GM23338 (cell line): Measurements from ENCODE around the gene TMEM256. TPM values are rescaled to one million over a fixed set of nuclear protein-coding genes. Genes with fewer than 3 reads are reported as not detected.

ENCODE experiments used
- ATAC-seq: fragments of 200-7000 bp; cut with Tn5 transposase; 3 replicates; pipeline ENCODE4 v1.9.1; 2020
- DNase-seq: peaks from one replicate; pipeline ENCODE4 v3.0.0-alpha.2; 2015; ENCODE audit warnings: low spot score
- H2AFZ ChIP-seq: fragments of 200-600 bp; sonication (generic); 2 replicates; pipeline ENCODE4 v1.8.0; 2016; ENCODE audit warnings: antibody characterized with exemption, mild to moderate bottlenecking, moderate library complexity
- H3F3A ChIP-seq: fragments of 200-600 bp; sonication (generic); replicated peaks from 2 replicates; pipeline ENCODE4 v1.8.0; 2017; ENCODE audit warnings: antibody characterized with exemption, mixed run types, low read depth
- H3K27ac ChIP-seq: fragments of 200-600 bp; sonication (generic); 2 replicates; pipeline ENCODE4 v1.6.1; 2016; ENCODE audit warnings: low read depth
- H3K27me3 ChIP-seq: fragments of 200-600 bp; sonication (generic); 2 replicates; pipeline ENCODE4 v1.8.0; 2016; ENCODE audit warnings: mild to moderate bottlenecking, mixed run types, moderate library complexity; ENCODE audit not compliant: insufficient read depth
- H3K36me3 ChIP-seq: fragments of 200-600 bp; sonication (generic); 2 replicates; pipeline ENCODE4 v1.8.0; 2016; ENCODE audit warnings: mild to moderate bottlenecking; ENCODE audit not compliant: insufficient read depth
- H3K4me1 ChIP-seq: fragments of 200-600 bp; sonication (generic); 2 replicates; pipeline ENCODE4 v1.8.0; 2016; ENCODE audit warnings: mild to moderate bottlenecking, moderate library complexity; ENCODE audit not compliant: insufficient read depth
- H3K4me2 ChIP-seq: fragments of 200-600 bp; sonication (generic); 2 replicates; pipeline ENCODE4 v1.7.1; 2017; ENCODE audit warnings: mixed run types
- H3K4me3 ChIP-seq: fragments of 200-600 bp; sonication (generic); 2 replicates; pipeline ENCODE4 v1.6.1; 2016; ENCODE audit warnings: mixed run types
- H3K79me2 ChIP-seq: fragments of 200-600 bp; sonication (generic); replicated peaks from 2 replicates; pipeline ENCODE4 v1.8.0; 2017; ENCODE audit warnings: mild to moderate bottlenecking; ENCODE audit not compliant: insufficient read depth
- H3K9me2 ChIP-seq: fragments of 200-600 bp; sonication (generic); 2 replicates; pipeline ENCODE4 v1.8.0; 2017; ENCODE audit not compliant: insufficient read depth
- H4K20me1 ChIP-seq: fragments of 200-600 bp; sonication (generic); replicated peaks from 2 replicates; pipeline ENCODE4 v1.8.0; 2017; ENCODE audit warnings: mild to moderate bottlenecking; ENCODE audit not compliant: insufficient read depth
- H3K27ac Mint-ChIP-seq: 2 replicates; pipeline ENCODE4 v1.8.0; 2020; ENCODE audit warnings: inconsistent platforms, mild to moderate bottlenecking, moderate library complexity, mixed read lengths
- H3K27me3 Mint-ChIP-seq: 3 replicates; pipeline ENCODE4 v1.8.0; 2022; ENCODE audit warnings: low read depth, mild to moderate bottlenecking, moderate library complexity, mixed read lengths, inconsistent platforms; ENCODE audit not compliant: insufficient read depth, poor library complexity
- H3K36me3 Mint-ChIP-seq: 3 replicates; pipeline ENCODE4 v1.8.0; 2021; ENCODE audit warnings: low read depth, mild to moderate bottlenecking, inconsistent platforms, moderate library complexity, mixed read lengths
- H3K4me1 Mint-ChIP-seq: 3 replicates; pipeline ENCODE4 v1.8.0; 2020; ENCODE audit warnings: mild to moderate bottlenecking, inconsistent platforms, mixed read lengths
- H3K4me3 Mint-ChIP-seq: 3 replicates; pipeline ENCODE4 v1.8.0; 2021; ENCODE audit warnings: moderate library complexity, mild to moderate bottlenecking, inconsistent platforms, mixed read lengths
- H3K9me3 Mint-ChIP-seq: 3 replicates; pipeline ENCODE4 v1.8.0; 2020; ENCODE audit warnings: moderate library complexity, mild to moderate bottlenecking, inconsistent platforms, mixed read lengths
- CREB1 ChIP-seq: fragments of 250-450 bp; sonication (Bioruptor Pico); IDR thresholded peaks from 2 replicates; pipeline ENCODE4 v1.5.0; 2020; ENCODE audit warnings: low read depth, mild to moderate bottlenecking, moderate library complexity
- JUNB ChIP-seq: IDR thresholded peaks from one replicate; pipeline ENCODE4 v1.6.1; 2016; ENCODE audit warnings: antibody characterized with exemption; ENCODE audit not compliant: unreplicated experiment
- NANOG ChIP-seq: IDR thresholded peaks from 2 replicates; pipeline ENCODE4 v1.6.1; 2016; ENCODE audit warnings: antibody characterized with exemption, borderline replicate concordance
- ZNF114 ChIP-seq: fragments of 250-450 bp; sonication (Bioruptor Pico); IDR thresholded peaks from 2 replicates; pipeline ENCODE4 v1.5.0; 2020; ENCODE audit warnings: mild to moderate bottlenecking, moderate library complexity
- ZNF462 ChIP-seq: fragments of 250-450 bp; sonication (Bioruptor Pico); IDR thresholded peaks from 2 replicates; pipeline ENCODE4 v1.5.0; 2020; ENCODE audit warnings: mild to moderate bottlenecking, moderate library complexity
- polyA plus RNA-seq: library from polyadenylated mRNA; unstranded; fragments of >200 nt; fragmentation: Nextera tagmentation; extraction: Ambion mirVana; gene quantifications from 2 replicates; pipeline ENCODE4 v1.2.1, GENCODE V29; 2016
- total RNA-seq: library from RNA; depleted of rRNA; stranded (reverse); fragments of >200 nt; shearing (Covaris generic); gene quantifications from 2 replicates; pipeline ENCODE4 v1.2.3, GENCODE V29; 2014
- TF ChIP-seq, protein P1 (sequence below), 2 experiments: fragments of 200-600 bp in 1 of 2; sonication (generic) in 1 of 2; conservative IDR thresholded peaks; 2 replicates each; pipeline versions ENCODE4 v1.5.1 to v1.6.1; 2016 to 2017; ENCODE audit warnings: antibody characterized with exemption in 2 of 2, low read depth in 2 of 2, mild to moderate bottlenecking in 2 of 2, moderate library complexity in 1 of 2

TMEM256 gene
- total and polyA plus RNA-seq, 2 experiments from 2014 or later = 127 to 197 TPM

- H2AFZ ChIP-seq = peak overlapping the region; percentile 72
Measured at GRCh38 chr17:7435676-7436555, 32.0 kb upstream of the TMEM256 start.

DNA sequence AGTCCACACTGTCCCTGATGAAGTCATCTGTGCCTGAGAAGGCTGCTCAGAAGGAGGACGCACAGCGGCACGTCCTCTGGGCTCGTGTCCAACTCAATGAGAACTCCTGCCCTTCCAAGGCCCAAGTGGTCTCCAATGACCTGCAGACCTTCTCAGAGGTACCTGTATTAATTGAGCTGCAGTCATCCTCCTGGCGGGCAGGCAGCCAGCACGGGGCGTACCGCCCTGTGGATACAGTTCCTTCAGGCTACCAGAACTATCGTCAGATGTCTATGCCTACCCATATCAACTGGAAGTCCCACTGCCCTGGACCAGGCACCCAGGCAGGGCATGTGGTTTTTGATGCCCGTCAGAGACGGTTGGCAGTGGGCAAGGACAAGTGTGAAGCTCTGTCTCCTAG, 28.4 kb upstream of the TMEM256 start:
- TF ChIP-seq, protein P1, sequence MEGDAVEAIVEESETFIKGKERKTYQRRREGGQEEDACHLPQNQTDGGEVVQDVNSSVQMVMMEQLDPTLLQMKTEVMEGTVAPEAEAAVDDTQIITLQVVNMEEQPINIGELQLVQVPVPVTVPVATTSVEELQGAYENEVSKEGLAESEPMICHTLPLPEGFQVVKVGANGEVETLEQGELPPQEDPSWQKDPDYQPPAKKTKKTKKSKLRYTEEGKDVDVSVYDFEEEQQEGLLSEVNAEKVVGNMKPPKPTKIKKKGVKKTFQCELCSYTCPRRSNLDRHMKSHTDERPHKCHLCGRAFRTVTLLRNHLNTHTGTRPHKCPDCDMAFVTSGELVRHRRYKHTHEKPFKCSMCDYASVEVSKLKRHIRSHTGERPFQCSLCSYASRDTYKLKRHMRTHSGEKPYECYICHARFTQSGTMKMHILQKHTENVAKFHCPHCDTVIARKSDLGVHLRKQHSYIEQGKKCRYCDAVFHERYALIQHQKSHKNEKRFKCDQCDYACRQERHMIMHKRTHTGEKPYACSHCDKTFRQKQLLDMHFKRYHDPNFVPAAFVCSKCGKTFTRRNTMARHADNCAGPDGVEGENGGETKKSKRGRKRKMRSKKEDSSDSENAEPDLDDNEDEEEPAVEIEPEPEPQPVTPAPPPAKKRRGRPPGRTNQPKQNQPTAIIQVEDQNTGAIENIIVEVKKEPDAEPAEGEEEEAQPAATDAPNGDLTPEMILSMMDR (conservative IDR thresholded peaks at IDR 0.05; ENCODE audit: low read depth in 2 of 2) = no peak
- TF ChIP-seq JUNB = no peak
- no peak for TF ChIP-seq ZNF462 (CRISPR knock-in tag)
- TF ChIP-seq ZNF114 (CRISPR knock-in tag) = no peak
- no peak for TF ChIP-seq CREB1 (CRISPR knock-in tag)
- no peak for TF ChIP-seq NANOG
- Histone ChIP-seq H2AFZ (no peak overlapping the region), H3K27me3 (no peaks in the 10 kb centered on the region), H4K20me1 (no peaks in the 10 kb centered on the region), H3K4me3 (no peak overlapping the region), H3K9me2 (0 out of 2 replicates have a peak, but pooled peaks cover 13% of the 10 kb centered on the region), H3K79me2 (no peaks in the 10 kb centered on the region), H3K4me1 (no peaks in the 10 kb centered on the region), H3F3A (peaks cover 10% of the 10 kb centered on the region), H3K27ac (no peak overlapping the region), H3K4me2 (no peak overlapping the region), H3K36me3 (no peaks in the 10 kb centered on the region)
- no peak for ATAC-seq
- no peak for DNase-seq
- Mint-ChIP-seq H3K36me3 (no peaks in the 10 kb centered on the region), H3K27me3 (peaks cover 34% of the 10 kb centered on the region), H3K27ac (no peak overlapping the region), H3K9me3 (no peaks in the 10 kb centered on the region; the same call in 2 of the 3 replicates), H3K4me1 (peaks cover 5% of the 10 kb centered on the region; the same call in 2 of the 3 replicates), H3K4me3 (no peak overlapping the region)

More at GRCh38 chr17:7435676-7436555, 32.0 kb upstream of the TMEM256 start:
- peak overlapping the region; percentile 98 for H3K4me3 ChIP-seq
- no peaks in the 10 kb centered on the region for H3K79me2 ChIP-seq
- peak overlapping the region; percentile 27 for H3K27ac ChIP-seq
- peaks cover 30% of the 10 kb centered on the region for H3F3A ChIP-seq
- TF ChIP-seq NANOG = no peak
- TF ChIP-seq, protein P1 (conservative IDR thresholded peaks at IDR 0.05; ENCODE audit: low read depth in 2 of 2) = peak; percentile 34 to 44; a peak in 3 of 4 replicates
- no peaks in the 10 kb centered on the region for H3K36me3 ChIP-seq
- Mint-ChIP-seq H3K27me3 (peaks cover 40% of the 10 kb centered on the region), H3K9me3 (no peaks in the 10 kb centered on the region), H3K4me1 (peaks cover 18% of the 10 kb centered on the region), H3K27ac (peak overlapping the region; percentile 91), H3K36me3 (no peaks in the 10 kb centered on the region), H3K4me3 (peak overlapping the region; percentile 84)
- DNase-seq = peak; percentile 80
- peak overlapping the region; percentile 76 for H3K4me2 ChIP-seq
- 0 out of 2 replicates have a peak, but pooled peaks cover 12% of the 10 kb centered on the region for H3K9me2 ChIP-seq
- peaks cover 25% of the 10 kb centered on the region for H3K27me3 ChIP-seq
- no peaks in the 10 kb centered on the region; the same call in 1 of the 2 replicates for H4K20me1 ChIP-seq
- ATAC-seq = peak; percentile 11
- peaks cover 7% of the 10 kb centered on the region for H3K4me1 ChIP-seq
